ENCODE data around the gene TRIM47. TPM values are rescaled to one million over a fixed set of nuclear protein-coding genes. Genes with fewer than 3 reads are reported as not detected.
"Not testable (repeated sequence)": the region's sequence is repeated elsewhere in the genome, so short reads cannot be mapped to it uniquely, and the experiment has no call there.

The TRIM47 gene
- total RNA-seq, 2 experiments from 2014 or later, result 13.4 to 19.9 TPM

DNA sequence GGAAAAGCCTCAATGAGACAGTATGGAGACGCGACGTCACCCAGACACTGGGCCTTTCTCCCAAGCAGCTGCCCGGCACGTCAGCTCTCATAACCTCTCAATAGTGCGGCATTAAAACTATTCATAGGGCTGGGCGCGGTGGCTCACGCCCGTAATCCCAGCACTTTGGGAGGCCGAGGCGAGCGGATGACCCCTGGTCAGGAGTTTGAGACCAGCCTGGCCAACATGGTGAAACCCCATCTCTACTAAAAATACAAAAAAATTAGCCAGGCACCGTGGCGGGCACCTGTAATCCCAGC lies 26.7 kb downstream of the TRIM47 start:
- H3K27ac Mint-ChIP-seq; POLR2A ChIA-PET; H3K27me3 Mint-ChIP-seq; DNase-seq; H3K9me3 Mint-ChIP-seq (ENCODE audit: low read depth); ATAC-seq; H3K4me3 Mint-ChIP-seq: not testable (repeated sequence)
- Mint-ChIP-seq H3K36me3 (ENCODE audit: low read depth) (peaks cover 13% of the 10 kb centered on the region), H3K4me1 (peaks cover 20% of the 10 kb centered on the region)
- intact Hi-C loops (cut with DNase I, micrococcal nuclease), result loop anchor here in 1 of 2 experiments (10.0 kb wide), 1 partner anchor 587 kb away; the partner anchor contains the start of genes GGA3 and MRPS7
- CTCF ChIA-PET, result interaction anchor here (1.7 kb wide), 1 partner anchor 10 kb away, joined by 7 read pairs; no protein-coding TSS in a partner anchor

DNA sequence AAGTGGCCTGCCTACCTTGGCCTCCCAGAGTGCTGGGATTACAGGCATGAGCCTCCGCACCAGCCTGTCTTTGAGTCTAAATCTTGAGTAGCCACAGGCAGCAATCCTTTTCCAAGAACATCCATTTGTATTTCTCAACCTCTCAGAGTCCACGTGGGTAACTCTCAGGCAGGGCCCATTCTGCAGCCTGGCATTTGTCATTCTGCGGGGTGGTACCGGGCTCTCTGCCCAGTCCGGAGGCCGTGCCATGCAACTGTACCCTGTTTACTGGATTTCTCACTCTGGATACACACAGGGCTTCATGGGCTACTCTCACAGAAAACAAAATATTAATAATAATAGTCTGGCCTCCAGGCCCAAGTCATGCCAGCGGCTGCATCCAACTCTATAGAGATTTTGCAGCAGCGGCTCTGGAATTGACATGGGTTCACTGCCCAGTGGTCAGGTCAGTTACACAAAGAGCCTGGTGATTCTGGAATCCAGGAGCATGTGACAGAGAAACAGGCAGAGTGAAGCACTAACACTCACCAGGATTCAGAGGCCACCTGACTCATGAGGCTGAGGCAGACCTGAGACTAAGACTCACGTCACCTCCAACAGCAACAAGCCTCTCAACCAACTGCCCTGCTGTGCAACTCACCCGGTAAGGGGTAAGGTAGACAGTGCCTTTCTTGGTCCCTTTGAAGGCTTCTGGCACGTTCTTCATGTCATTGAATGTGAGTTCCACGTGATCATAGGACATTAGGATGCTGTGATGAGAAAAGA lies 27.3 kb downstream of the TRIM47 start:
- ATAC-seq, result no peak
- CTCF ChIA-PET, result interaction anchor here (0.6 to 4.5 kb wide), 4 partner anchors 9 to 28 kb away, joined by 3 to 42 read pairs (median 6); partner anchors contain the start of gene TRIM47
- POLR2A ChIA-PET, result no interaction called here
- DNase-seq, result no peak
- no peak overlapping the region for H3K4me3 Mint-ChIP-seq
- intact Hi-C loops (cut with DNase I, micrococcal nuclease), result loop anchor here in 1 of 2 experiments (10.0 kb wide), 1 partner anchor 586 kb away; the partner anchor contains the start of genes GGA3 and MRPS7
- H3K4me1 Mint-ChIP-seq, result peaks cover 15% of the 10 kb centered on the region
- H3K27ac Mint-ChIP-seq, result peak overlapping the region; percentile 17
- peaks cover 17% of the 10 kb centered on the region for H3K36me3 Mint-ChIP-seq (ENCODE audit: low read depth)
- no peaks in the 10 kb centered on the region for H3K27me3 Mint-ChIP-seq
- H3K9me3 Mint-ChIP-seq (ENCODE audit: low read depth), result no peaks in the 10 kb centered on the region

DNA sequence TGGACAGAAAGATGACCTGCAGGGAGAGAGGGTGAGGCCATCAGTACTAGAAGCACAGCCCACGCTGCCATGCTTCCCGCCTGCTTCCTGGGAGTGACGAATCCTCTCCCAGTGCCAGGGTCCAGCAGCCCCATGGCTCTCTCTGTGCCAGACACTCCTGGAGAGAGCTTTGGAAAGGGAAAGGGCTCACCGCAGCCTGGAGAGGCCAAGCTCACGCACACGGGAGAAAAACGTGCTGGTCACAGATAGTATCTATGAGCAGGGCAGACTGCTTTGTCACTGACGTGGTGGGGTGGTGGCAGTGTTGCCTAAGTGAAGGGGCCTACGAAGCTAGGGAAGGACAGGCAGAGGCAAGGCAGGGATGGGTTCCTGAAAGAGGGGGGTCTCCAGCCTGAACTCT lies 28.7 kb downstream of the TRIM47 start:
- no peak for ATAC-seq
- Mint-ChIP-seq H3K4me3 (no peak overlapping the region), H3K4me1 (peaks cover 24% of the 10 kb centered on the region), H3K9me3 (ENCODE audit: low read depth) (no peaks in the 10 kb centered on the region), H3K27ac (no peak overlapping the region), H3K27me3 (no peaks in the 10 kb centered on the region), H3K36me3 (ENCODE audit: low read depth) (peaks cover 22% of the 10 kb centered on the region)
- ChIA-PET POLR2A (no interaction called here), CTCF (interaction anchor here (0.5 to 4.5 kb wide), 9 partner anchors 10 to 233 kb away, joined by 3 to 42 read pairs (median 4); partner anchors contain the start of genes FBF1 and TRIM47)
- no peak for DNase-seq
- intact Hi-C loops (cut with DNase I, micrococcal nuclease), result loop anchor here in 1 of 2 experiments (10.0 kb wide), 1 partner anchor 585 kb away; the partner anchor contains the start of genes GGA3 and MRPS7

DNA sequence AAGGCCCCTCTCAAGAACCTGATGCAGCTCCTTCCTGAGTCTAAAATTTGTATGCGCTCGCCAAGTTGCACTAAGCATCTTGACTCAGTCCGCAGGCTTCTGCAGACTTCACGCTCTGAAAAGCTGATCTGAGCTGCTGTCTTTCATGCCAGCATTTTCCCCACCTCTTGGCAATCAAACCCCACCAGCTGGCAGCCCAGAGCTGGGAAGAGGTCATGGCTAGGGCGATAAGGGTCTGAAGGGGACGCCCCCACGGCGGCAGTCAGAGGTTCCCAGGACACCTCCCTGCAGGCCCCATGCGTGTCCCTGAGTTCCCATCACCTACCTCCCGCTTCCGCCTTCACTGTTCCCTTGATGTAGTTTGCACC lies 29.1 kb downstream of the TRIM47 start:
- POLR2A ChIA-PET, result no interaction called here
- CTCF ChIA-PET, result interaction anchor here (0.5 to 4.5 kb wide), 9 partner anchors 11 to 232 kb away, joined by 3 to 42 read pairs (median 4); partner anchors contain the start of gene FBF1
- H3K4me1 Mint-ChIP-seq, result peaks cover 19% of the 10 kb centered on the region
- intact Hi-C loops (cut with DNase I, micrococcal nuclease), result no loop called here
- H3K36me3 Mint-ChIP-seq (ENCODE audit: low read depth), result peaks cover 22% of the 10 kb centered on the region
- no peak for DNase-seq
- H3K9me3 Mint-ChIP-seq (ENCODE audit: low read depth), result no peaks in the 10 kb centered on the region
- no peaks in the 10 kb centered on the region for H3K27me3 Mint-ChIP-seq
- no peak overlapping the region for H3K27ac Mint-ChIP-seq
- ATAC-seq, result no peak
- no peak overlapping the region for H3K4me3 Mint-ChIP-seq

DNA sequence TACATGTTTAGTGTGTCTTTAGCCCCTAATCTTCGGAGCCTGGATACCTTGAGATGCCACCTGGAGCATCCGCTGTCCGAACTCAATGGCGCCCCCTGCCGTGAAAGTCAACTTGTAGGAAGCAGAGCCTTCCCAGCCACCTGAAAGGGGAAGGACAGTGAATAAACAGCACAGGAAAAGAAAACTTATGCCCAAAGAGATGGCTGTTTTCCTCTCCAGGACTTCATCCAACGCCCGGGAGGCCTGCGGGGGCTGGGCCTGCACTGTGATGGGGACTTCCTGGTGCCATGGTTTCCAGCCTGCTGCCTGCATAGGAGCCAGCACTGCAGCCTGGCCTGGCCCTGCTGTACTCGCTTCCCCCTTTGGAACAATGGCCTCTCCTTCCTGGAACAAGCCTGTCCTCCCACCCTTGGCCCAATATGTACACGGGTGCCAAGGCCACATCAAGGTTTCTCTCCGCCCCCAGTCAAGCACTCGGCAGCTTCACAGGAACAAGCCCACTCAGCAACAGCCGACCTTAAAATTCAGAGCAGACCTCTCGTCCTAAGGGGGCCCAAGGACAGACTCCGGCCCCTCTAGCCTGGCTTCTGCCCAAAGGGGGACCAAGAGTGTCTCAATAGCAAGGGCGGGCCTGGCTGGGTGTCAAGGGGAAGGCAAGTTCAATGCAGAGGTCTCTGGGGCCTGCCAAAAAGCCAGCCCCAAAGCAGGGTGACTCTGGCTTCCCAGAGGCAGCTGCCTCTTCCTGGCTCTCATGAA lies 29.7 kb downstream of the TRIM47 start:
- no peaks in the 10 kb centered on the region for H3K27me3 Mint-ChIP-seq
- H3K9me3 Mint-ChIP-seq (ENCODE audit: low read depth), result no peaks in the 10 kb centered on the region
- intact Hi-C loops (cut with DNase I, micrococcal nuclease), result no loop called here
- no peak overlapping the region for H3K4me3 Mint-ChIP-seq
- ATAC-seq, result no peak
- ChIA-PET CTCF (interaction anchor here (0.7 to 4.5 kb wide), 16 partner anchors 9 to 101 kb away, joined by 3 to 42 read pairs (median 4); partner anchors contain the start of gene FBF1), POLR2A (interaction anchor here (1.0 to 1.7 kb wide), 2 partner anchors 69 to 75 kb away, joined by 3 to 4 read pairs; no protein-coding TSS in a partner anchor)
- no peak overlapping the region for H3K27ac Mint-ChIP-seq
- peaks cover 22% of the 10 kb centered on the region for H3K36me3 Mint-ChIP-seq (ENCODE audit: low read depth)
- H3K4me1 Mint-ChIP-seq, result peaks cover 16% of the 10 kb centered on the region
- peak; percentile 92 for DNase-seq

DNA sequence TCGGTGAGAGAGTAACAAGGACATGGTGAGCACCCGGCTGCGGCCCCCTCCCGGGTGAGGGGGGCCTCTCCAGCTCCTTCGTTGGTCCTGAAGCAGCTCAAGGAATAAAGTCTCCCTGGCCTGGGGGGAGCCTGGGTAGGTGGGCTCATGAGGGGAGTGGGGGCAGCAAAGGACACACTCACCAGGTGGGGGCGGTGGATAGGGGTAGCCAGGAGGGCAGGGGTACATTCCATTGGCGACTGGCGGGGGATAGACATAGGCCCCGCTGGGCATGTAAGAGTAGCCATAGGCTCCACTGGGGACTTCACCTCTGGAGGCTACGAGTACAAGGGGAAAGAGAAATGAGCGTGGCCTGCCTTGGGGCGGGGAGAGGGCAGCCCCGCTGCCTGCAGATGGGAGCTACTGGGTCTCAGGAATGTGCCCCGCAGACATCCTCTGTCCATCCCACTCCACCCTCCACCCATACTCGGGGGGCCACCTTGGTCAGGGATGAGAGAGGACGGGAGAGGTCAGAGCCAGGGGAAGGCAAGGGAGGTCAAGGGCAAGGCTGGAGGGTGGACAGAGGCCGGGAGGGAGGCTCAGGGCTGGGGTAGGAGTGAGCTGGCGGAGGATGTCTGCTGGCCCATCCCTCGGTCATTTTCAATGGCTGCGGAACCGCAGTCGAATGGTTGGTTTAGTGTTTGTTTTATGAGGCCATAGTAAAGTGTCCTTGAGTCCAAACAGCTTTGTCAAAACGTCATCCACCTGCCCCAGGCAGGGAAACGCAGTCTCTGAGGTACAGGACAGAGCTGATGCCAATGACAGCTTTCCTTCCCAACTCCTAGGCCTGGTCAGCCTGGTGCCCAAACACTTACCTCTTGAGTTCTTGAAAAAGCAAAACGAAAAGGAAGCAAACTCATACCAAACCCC lies 30.5 kb downstream of the TRIM47 start:
- Mint-ChIP-seq H3K27ac (no peak overlapping the region), H3K4me3 (no peak overlapping the region), H3K27me3 (no peaks in the 10 kb centered on the region), H3K4me1 (peaks cover 11% of the 10 kb centered on the region), H3K9me3 (ENCODE audit: low read depth) (no peaks in the 10 kb centered on the region), H3K36me3 (ENCODE audit: low read depth) (peaks cover 22% of the 10 kb centered on the region)
- DNase-seq (no peak), ATAC-seq (no peak)
- ChIA-PET CTCF (interaction anchor here (0.6 to 4.5 kb wide), 19 partner anchors 8 to 237 kb away, joined by 3 to 42 read pairs (median 4); partner anchors contain the start of genes FBF1, GALK1 and WBP2), POLR2A (interaction anchor here (1.0 to 1.7 kb wide), 2 partner anchors 68 to 74 kb away, joined by 3 to 4 read pairs; no protein-coding TSS in a partner anchor)
- intact Hi-C loops (cut with DNase I, micrococcal nuclease), result no loop called here

DNA sequence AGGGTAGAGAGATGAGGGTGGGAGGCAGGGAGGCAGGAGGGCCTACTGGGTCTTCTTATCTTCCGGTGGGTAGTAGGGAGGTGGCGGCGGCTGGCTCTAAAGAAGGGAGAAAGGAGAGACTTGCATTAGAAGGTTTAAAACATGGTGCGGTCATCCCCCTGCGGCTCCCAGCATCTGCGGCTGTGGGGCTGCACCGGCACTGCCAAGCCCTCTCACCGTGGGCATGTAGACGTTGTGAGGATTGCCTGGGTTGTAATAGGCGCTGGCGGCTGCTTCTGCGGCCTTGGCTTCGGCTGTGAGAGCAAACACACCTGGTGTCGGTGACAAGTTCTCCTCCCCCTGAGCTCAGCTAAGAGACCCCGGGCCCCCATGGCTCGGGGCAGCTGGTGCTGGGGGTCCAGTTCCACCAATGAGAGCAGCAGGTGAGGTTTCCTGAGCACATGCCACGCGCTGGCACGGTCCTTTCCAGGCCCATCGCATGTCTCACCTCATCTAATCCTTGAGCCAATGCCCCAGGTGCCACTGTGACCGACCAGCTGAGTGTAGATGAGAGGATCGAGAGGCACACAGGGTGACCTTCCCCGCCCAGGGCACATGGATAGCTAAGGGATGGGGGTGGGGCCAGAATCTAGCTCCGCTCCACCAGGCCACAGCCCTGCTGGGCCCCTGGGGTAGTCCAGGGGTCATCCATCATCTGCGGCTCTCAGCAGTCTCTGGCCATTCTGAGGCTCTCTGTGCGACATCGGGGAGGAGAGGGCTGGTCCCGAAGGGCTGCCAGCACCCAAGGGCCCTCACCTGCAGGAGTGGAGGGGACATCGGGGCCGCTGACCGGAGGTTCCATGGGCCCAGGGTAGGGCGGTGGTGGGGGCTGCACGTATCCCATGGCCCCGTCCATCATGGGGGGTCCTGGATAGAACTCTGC lies 31.4 kb downstream of the TRIM47 start:
- Mint-ChIP-seq H3K4me1 (peaks cover 12% of the 10 kb centered on the region), H3K4me3 (no peak overlapping the region), H3K9me3 (ENCODE audit: low read depth) (no peaks in the 10 kb centered on the region), H3K36me3 (ENCODE audit: low read depth) (peaks cover 27% of the 10 kb centered on the region), H3K27me3 (no peaks in the 10 kb centered on the region), H3K27ac (no peak overlapping the region)
- ChIA-PET POLR2A (interaction anchor here (1.1 to 4.4 kb wide), 4 partner anchors 8 to 73 kb away, joined by 3 to 17 read pairs (median 4); partner anchors contain the start of gene WBP2), CTCF (interaction anchor here (0.5 to 4.5 kb wide), 20 partner anchors 9 to 425 kb away, joined by 3 to 42 read pairs (median 4); partner anchors contain the start of genes GALK1 and WBP2)
- ATAC-seq (no peak), DNase-seq (no peak)
- intact Hi-C loops (cut with DNase I, micrococcal nuclease), result no loop called here

DNA sequence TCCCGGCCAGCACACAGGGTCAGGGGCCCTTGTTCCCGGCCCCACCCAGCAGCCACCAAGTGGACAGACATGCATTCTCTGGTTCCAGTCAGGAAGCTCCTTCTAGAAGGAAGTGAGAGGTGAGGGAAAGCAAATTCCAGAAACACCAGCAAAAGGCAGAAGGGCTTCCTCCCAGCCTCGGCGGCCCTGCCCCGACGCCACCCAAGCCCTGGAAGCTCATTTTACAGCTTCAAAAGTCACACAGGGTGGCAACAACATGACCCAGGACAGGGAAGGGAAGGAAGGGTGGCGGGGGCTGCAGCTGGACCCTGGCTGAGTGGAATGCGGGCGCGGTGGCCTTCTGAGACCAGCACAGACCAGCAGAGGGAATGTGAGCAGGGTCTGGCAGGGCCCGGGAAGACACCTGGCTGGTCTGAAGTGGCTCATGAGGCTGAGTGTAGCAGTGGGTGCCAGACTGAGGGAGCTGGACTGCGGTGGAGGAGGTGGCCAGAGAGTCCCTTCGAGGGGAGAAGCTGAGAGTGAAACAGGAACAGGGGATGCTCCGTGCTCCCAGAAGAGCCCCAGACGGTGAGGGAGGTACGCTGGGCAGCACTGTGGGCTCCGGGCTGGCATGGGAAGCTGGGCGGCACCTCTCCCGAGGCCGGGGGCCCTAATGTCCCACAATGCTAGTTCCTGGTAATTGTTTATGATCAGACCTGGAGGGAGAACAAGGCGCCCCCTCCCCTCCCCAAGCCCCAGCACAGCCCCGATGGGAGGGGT lies 32.3 kb downstream of the TRIM47 start:
- Mint-ChIP-seq H3K9me3 (ENCODE audit: low read depth) (no peaks in the 10 kb centered on the region), H3K4me3 (no peak overlapping the region), H3K36me3 (ENCODE audit: low read depth) (peaks cover 27% of the 10 kb centered on the region), H3K27me3 (no peaks in the 10 kb centered on the region), H3K4me1 (peaks cover 12% of the 10 kb centered on the region), H3K27ac (no peak overlapping the region)
- CTCF ChIA-PET, result interaction anchor here (0.5 to 3.5 kb wide), 20 partner anchors 8 to 1276 kb away, joined by 3 to 21 read pairs (median 4); partner anchors contain the start of genes GALK1 and WBP2
- DNase-seq (no peak), ATAC-seq (no peak)
- POLR2A ChIA-PET, result interaction anchor here (0.6 to 4.4 kb wide), 4 partner anchors 9 to 135 kb away, joined by 3 to 17 read pairs (median 4); partner anchors contain the start of gene WBP2
- intact Hi-C loops (cut with DNase I, micrococcal nuclease), result no loop called here

DNA sequence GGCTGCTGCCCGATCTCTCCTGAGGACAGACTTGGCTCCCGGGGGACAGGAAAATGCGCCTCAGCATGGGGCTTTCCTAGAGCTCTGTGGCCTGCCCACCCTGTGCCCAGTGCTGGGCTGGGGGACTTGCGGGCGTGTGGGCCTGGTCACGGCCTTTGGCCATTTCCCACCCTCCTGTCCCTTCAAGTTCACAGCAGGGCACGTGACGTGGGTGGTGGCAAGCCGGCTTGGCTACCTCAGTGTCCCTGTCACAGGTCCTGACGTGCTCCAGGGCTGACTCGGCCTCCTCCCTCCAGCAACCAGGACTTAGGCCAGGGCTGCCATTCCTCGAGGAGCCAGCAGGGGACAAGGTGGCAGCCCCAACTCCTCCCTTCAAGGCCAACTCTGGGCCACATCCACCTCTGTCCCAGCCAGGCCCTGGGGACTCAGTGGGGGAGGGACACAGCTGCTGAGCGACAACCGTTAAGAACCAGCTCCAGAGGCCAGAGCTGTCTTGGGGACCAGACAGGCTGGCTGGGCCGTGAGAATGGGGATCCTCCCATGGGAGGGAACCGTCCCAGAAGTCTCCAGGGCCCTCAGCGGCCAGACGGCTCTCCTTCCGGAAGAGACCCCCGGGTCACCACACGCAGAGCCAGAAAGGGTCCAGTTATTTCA lies 33.2 kb downstream of the TRIM47 start:
- Mint-ChIP-seq H3K27me3 (no peaks in the 10 kb centered on the region), H3K27ac (peak overlapping the region; percentile 60), H3K36me3 (ENCODE audit: low read depth) (peaks cover 24% of the 10 kb centered on the region), H3K4me3 (peak overlapping the region; percentile 55), H3K9me3 (ENCODE audit: low read depth) (no peaks in the 10 kb centered on the region), H3K4me1 (peaks cover 14% of the 10 kb centered on the region)
- intact Hi-C loops (cut with DNase I, micrococcal nuclease), result no loop called here
- peak; percentile 71 for ATAC-seq
- ChIA-PET CTCF (interaction anchor here (0.5 to 3.5 kb wide), 18 partner anchors 9 to 1277 kb away, joined by 3 to 21 read pairs (median 5); partner anchors contain the start of genes GALK1 and WBP2), POLR2A (interaction anchor here (4.4 kb wide), 1 partner anchor 65 kb away, joined by 17 read pairs; a partner anchor contains a TSS)
- peak; percentile 85 for DNase-seq

Data from activated CD4-positive, alpha-beta T cell treated with anti-CD3 and anti-CD28 coated beads for 36 hours (primary cell).